ENCODE results near the gene NTPCR.

The NTPCR gene

GRCh38 chr1:233004451-233004850, 54.0 kb downstream of the NTPCR start:
- Histone ChIP-seq H3K4me3 (ENCODE audit: low read depth, low read length) (no peak overlapping the region), H3K36me3 (ENCODE audit: control insufficient read depth in 2 of 2, insufficient read depth in 1 of 2, low read length in 2 of 2) (peaks cover under 1 to 29% of the 10 kb centered on the region in 2 experiments; a peak in 2 of 3 replicates), H3K27ac (ENCODE audit: extremely low read depth, low read depth, low read length) (no peak overlapping the region), H3K4me1 (ENCODE audit: control insufficient read depth, insufficient read depth, low read length) (no peaks in the 10 kb centered on the region), H3K9me3 (ENCODE audit: control insufficient read depth, insufficient read depth, low read depth, low read length) (no peaks in the 10 kb centered on the region)
- CTCF ChIA-PET, result no interaction called here
- POLR2A ChIA-PET, result no interaction called here
- TF ChIP-seq ZNF157 (tag by site-specific recombination; IDR thresholded peaks at IDR 0.05) (no peak), ZNF843 (tag by site-specific recombination; IDR thresholded peaks at IDR 0.05) (no peak), ZNF121 (tag by site-specific recombination; IDR thresholded peaks at IDR 0.05) (no peak), AEBP2 (tag by site-specific recombination; IDR thresholded peaks at IDR 0.05; ENCODE audit: borderline replicate concordance) (no peak), ZNF16 (tag by site-specific recombination; IDR thresholded peaks at IDR 0.05; ENCODE audit: low read depth) (no peak), KLF10 (tag by site-specific recombination; IDR thresholded peaks at IDR 0.05) (no peak), ZNF221 (tag by site-specific recombination; IDR thresholded peaks at IDR 0.05; ENCODE audit: borderline replicate concordance) (no peak), ZNF174 (tag by site-specific recombination; IDR thresholded peaks at IDR 0.05) (no peak), ZNF112 (tag by site-specific recombination; IDR thresholded peaks at IDR 0.05) (no peak), KLF1 (tag by site-specific recombination; IDR thresholded peaks at IDR 0.05) (no peak), ZNF426 (tag by site-specific recombination; IDR thresholded peaks at IDR 0.05) (no peak), ZNF488 (tag by site-specific recombination; IDR thresholded peaks at IDR 0.05) (no peak), ZNF211 (tag by site-specific recombination; IDR thresholded peaks at IDR 0.05; ENCODE audit: low read depth) (no peak), REPIN1 (tag by site-specific recombination; IDR thresholded peaks at IDR 0.05; ENCODE audit: low read depth) (no peak), PBX3 (CRISPR knock-in tag; IDR thresholded peaks at IDR 0.05) (no peak), ZNF596 (tag by site-specific recombination; IDR thresholded peaks at IDR 0.05) (no peak), ZXDB (tag by site-specific recombination; IDR thresholded peaks at IDR 0.05) (no peak), ZNF670 (tag by site-specific recombination; IDR thresholded peaks at IDR 0.05; ENCODE audit: low read depth) (no peak)

- ChIA-PET POLR2A (no interaction called here), CTCF (no interaction called here)
- TF ChIP-seq SCRT1 (tag by site-specific recombination; IDR thresholded peaks at IDR 0.05; ENCODE audit: borderline replicate concordance) (no peak), ZNF658 (tag by site-specific recombination; IDR thresholded peaks at IDR 0.05) (no peak), ZNF747 (tag by site-specific recombination; IDR thresholded peaks at IDR 0.05) (no peak), CTCF (tag by site-specific recombination; IDR thresholded peaks at IDR 0.05) (no peak), OVOL3 (tag by site-specific recombination; IDR thresholded peaks at IDR 0.05) (no peak), HIC1 (tag by site-specific recombination; IDR thresholded peaks at IDR 0.05) (no peak), ZNF24 (tag by site-specific recombination; IDR thresholded peaks at IDR 0.05) (no peak), ZBTB1 (tag by site-specific recombination; IDR thresholded peaks at IDR 0.05) (no peak), ZSCAN16 (tag by site-specific recombination; IDR thresholded peaks at IDR 0.05) (no peak), FEZF1 (tag by site-specific recombination; IDR thresholded peaks at IDR 0.05) (no peak), ZNF677 (tag by site-specific recombination; IDR thresholded peaks at IDR 0.05) (no peak), ZNF549 (tag by site-specific recombination; IDR thresholded peaks at IDR 0.05) (no peak)
Observed at GRCh38 chr1:233005156-233005555, 54.7 kb downstream of the NTPCR start.

More at GRCh38 chr1:233005156-233005555, 54.7 kb downstream of the NTPCR start:
- Histone ChIP-seq H3K4me1 (ENCODE audit: control insufficient read depth, insufficient read depth, low read length) (no peaks in the 10 kb centered on the region), H3K36me3 (ENCODE audit: control insufficient read depth in 2 of 2, insufficient read depth in 1 of 2, low read length in 2 of 2) (peaks cover 0 to 23% of the 10 kb centered on the region in 2 experiments; a peak in 2 of 3 replicates), H3K4me3 (ENCODE audit: low read depth, low read length) (no peak overlapping the region), H3K27ac (ENCODE audit: extremely low read depth, low read depth, low read length) (no peak overlapping the region), H3K9me3 (ENCODE audit: control insufficient read depth, insufficient read depth, low read depth, low read length) (no peaks in the 10 kb centered on the region)

Data from HEK293 (cell line).